GM12874 (cell line): ENCODE measurements around the gene FMO5.

Experiments
- CTCF ChIP-seq: IDR thresholded peaks from 2 replicates; pipeline ENCODE4 v1.5.1; 2011; ENCODE audit warnings: low read depth, mild to moderate bottlenecking, control low read depth, low read length, moderate library complexity; ENCODE audit not compliant: insufficient read depth

The FMO5 gene

DNA sequence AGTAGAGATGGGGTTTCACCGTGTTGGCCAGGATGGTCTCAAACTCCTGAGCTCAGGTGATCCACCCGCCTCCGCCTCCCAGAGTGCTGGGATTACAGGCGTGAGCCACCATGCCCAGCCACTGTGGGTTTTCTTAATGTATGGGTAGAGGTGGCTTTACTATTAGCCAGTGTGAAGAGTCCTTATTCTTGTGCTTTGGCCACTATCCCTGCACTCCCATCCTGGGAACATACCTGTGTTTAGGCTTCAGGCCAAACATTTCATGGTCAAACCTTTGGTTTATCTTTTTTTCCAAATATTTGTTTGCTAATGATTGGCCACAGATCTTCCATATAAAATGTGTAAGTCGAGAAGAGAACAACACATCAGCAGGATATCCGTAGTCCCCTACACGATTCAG is 16.5 kb downstream of the FMO5 start:
- no peak for TF ChIP-seq CTCF

GRCh38 chr1:147207192-147207591 is 17.9 kb downstream of the FMO5 start:
- TF ChIP-seq CTCF = no peak

DNA sequence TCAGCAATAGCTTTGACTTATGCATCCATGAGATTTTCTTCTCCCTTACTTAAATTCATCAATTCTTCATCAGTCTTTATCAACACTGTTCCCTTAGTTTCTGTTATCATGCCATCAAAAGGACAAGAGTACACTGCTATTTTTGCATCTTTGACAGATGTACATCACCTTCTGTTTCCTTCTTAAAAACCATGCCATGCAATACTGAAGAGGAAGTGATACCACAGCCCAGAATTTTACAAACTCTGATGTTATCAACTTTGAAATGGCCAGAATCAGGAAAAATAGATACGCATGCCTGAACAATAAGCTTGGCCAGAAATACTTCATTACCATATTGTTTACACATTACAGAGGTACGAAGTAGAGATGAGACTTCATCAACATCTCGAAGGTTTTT is 21.1 kb downstream of the FMO5 start:
- no peak for TF ChIP-seq CTCF

DNA sequence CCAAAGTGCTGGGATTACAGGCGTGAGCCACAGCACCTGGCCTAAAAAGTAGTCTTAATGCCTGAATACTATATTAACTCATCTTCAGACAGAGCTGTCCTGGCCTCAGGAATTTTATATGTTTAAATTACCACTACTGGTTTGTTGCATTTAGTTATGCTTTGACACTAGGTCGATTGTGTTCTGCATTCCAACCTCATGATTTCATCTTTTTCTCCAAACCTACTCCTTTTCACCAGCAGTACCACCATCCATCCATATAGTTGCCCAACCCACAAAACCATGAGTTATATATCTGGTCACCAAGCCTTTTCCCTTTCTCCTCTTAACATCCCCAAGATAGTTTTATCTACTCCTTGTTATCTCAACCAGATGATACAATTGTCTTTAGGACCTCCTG is 22.6 kb downstream of the FMO5 start:
- TF ChIP-seq CTCF = no peak

DNA sequence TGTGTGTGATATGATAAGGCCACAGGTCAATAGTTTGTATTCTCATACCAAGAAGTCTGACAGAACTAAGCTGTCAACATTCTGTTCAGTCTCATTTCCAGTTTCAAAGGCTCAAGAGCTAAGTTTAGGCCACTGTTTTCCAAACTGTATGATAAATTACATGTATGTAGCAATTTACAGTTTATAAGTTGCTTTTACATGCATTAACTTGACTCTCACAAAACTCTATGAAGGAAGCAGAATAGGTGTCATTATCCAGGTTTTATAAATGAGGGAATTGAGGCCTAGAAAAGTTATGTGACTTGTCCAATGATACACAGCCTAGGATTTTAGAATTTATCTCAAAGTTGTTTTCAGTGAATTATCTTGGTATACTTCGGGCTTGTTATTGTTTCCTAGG is 23.4 kb downstream of the FMO5 start:
- TF ChIP-seq CTCF = no peak

- no peak for TF ChIP-seq CTCF
These were observed 23.9 kb downstream of the FMO5 start for GRCh38 chr1:147201276-147201675.

- TF ChIP-seq CTCF = no peak
These were observed 35.6 kb downstream of the FMO5 start for GRCh38 chr1:147189514-147189913.

- no peak for TF ChIP-seq CTCF
These were observed 39.7 kb downstream of the FMO5 start for GRCh38 chr1:147185432-147185831.
